ENCODE measurements around the gene FDXR. TPM values are rescaled to one million over a fixed set of nuclear protein-coding genes. Genes with fewer than 3 reads are reported as not detected.
A peak's percentile ranks its signal among the peaks of the same experiment; 100 is the strongest.

The FDXR gene
- total RNA-seq, 1 donor from 2014 or later: 7.4 TPM

GRCh38 chr17:74890554-74890953 is 17.8 kb upstream of the FDXR start:
- H3K27ac ChIP-seq: no peak overlapping the region
- H3K4me3 ChIP-seq: no peak overlapping the region
- Mint-ChIP-seq H3K27ac (no peak overlapping the region), H3K36me3 (no peaks in the 10 kb centered on the region), H3K4me1 (peaks cover 10% of the 10 kb centered on the region), H3K27me3 (ENCODE audit: insufficient read depth, low read depth) (peaks cover 44% of the 10 kb centered on the region), H3K9me3 (no peaks in the 10 kb centered on the region), H3K4me3 (no peak overlapping the region)
- peaks cover 5% of the 10 kb centered on the region for H3F3A ChIP-seq (ENCODE audit: low read depth)
- no peaks in the 10 kb centered on the region for H3K9me3 ChIP-seq (ENCODE audit: low read depth)
- no peak overlapping the region for H3K9ac ChIP-seq
- peaks cover 55% of the 10 kb centered on the region for H3K27me3 ChIP-seq
- peaks cover 6% of the 10 kb centered on the region for H3K4me1 ChIP-seq
- H3K36me3 ChIP-seq: no peaks in the 10 kb centered on the region
- no peaks in the 10 kb centered on the region for H4K20me1 ChIP-seq (ENCODE audit: low read depth)
- H2AFZ ChIP-seq (replicated peaks): no peak overlapping the region
- H3K4me2 ChIP-seq: no peak overlapping the region
- no peaks in the 10 kb centered on the region for H3K79me2 ChIP-seq (ENCODE audit: low read depth)
- no peak for TF ChIP-seq EZH2phosphoT487 (IDR thresholded peaks at IDR 0.05)
- no peak for TF ChIP-seq CTCF (IDR thresholded peaks at IDR 0.05)
- TF ChIP-seq EZH2 (IDR thresholded peaks at IDR 0.05): no peak
- no peak for DNase-seq (ENCODE audit: low spot score)

GRCh38 chr17:74888469-74888868 is 15.7 kb upstream of the FDXR start:
- TF ChIP-seq CTCF (IDR thresholded peaks at IDR 0.05) (no peak), EZH2phosphoT487 (IDR thresholded peaks at IDR 0.05) (no peak), EZH2 (IDR thresholded peaks at IDR 0.05) (no peak)
- peaks cover 5% of the 10 kb centered on the region for H3K4me1 ChIP-seq
- Mint-ChIP-seq H3K27ac (no peak overlapping the region), H3K4me1 (peaks cover 8% of the 10 kb centered on the region), H3K9me3 (no peaks in the 10 kb centered on the region), H3K4me3 (no peak overlapping the region), H3K27me3 (ENCODE audit: insufficient read depth, low read depth) (peaks cover 35% of the 10 kb centered on the region), H3K36me3 (no peaks in the 10 kb centered on the region)
- H3K4me3 ChIP-seq: no peak overlapping the region
- H3K27ac ChIP-seq: no peak overlapping the region
- H3K79me2 ChIP-seq (ENCODE audit: low read depth): no peaks in the 10 kb centered on the region
- H3K9me3 ChIP-seq (ENCODE audit: low read depth): no peaks in the 10 kb centered on the region
- H3K27me3 ChIP-seq: peaks cover 34% of the 10 kb centered on the region
- H3K9ac ChIP-seq: no peak overlapping the region
- no peak for DNase-seq (ENCODE audit: low spot score)
- H3K4me2 ChIP-seq: no peak overlapping the region
- no peaks in the 10 kb centered on the region for H3K36me3 ChIP-seq
- H3F3A ChIP-seq (ENCODE audit: low read depth): no peaks in the 10 kb centered on the region
- no peaks in the 10 kb centered on the region for H4K20me1 ChIP-seq (ENCODE audit: low read depth)
- no peak overlapping the region for H2AFZ ChIP-seq (replicated peaks)

- Histone ChIP-seq H3F3A (ENCODE audit: low read depth) (no peaks in the 10 kb centered on the region), H3K9me3 (ENCODE audit: low read depth) (no peaks in the 10 kb centered on the region), H3K79me2 (ENCODE audit: low read depth) (no peaks in the 10 kb centered on the region), H3K27me3 (no peaks in the 10 kb centered on the region), H3K27ac (no peak overlapping the region), H3K4me2 (peak overlapping the region; percentile 13), H2AFZ (replicated peaks) (no peak overlapping the region), H3K36me3 (no peaks in the 10 kb centered on the region), H3K4me3 (no peak overlapping the region), H3K4me1 (peaks cover 6% of the 10 kb centered on the region), H3K9ac (no peak overlapping the region), H4K20me1 (ENCODE audit: low read depth) (no peaks in the 10 kb centered on the region)
- DNase-seq (ENCODE audit: low spot score): no peak
- peaks cover 18% of the 10 kb centered on the region for H3K27me3 Mint-ChIP-seq (ENCODE audit: insufficient read depth, low read depth)
- no peak overlapping the region for H3K4me3 Mint-ChIP-seq
- H3K27ac Mint-ChIP-seq: no peak overlapping the region
- no peak for TF ChIP-seq EZH2 (IDR thresholded peaks at IDR 0.05)
- TF ChIP-seq CTCF (IDR thresholded peaks at IDR 0.05): no peak
- TF ChIP-seq EZH2phosphoT487 (IDR thresholded peaks at IDR 0.05): no peak
- peaks cover 6% of the 10 kb centered on the region for H3K4me1 Mint-ChIP-seq
- no peaks in the 10 kb centered on the region for H3K9me3 Mint-ChIP-seq
- H3K36me3 Mint-ChIP-seq: no peaks in the 10 kb centered on the region
Observed at GRCh38 chr17:74883241-74883745, 10.5 kb upstream of the FDXR start.

Data from neural progenitor cell (in vitro differentiated cells).